ENCODE results near the gene COQ10B.
"Not testable (repeated sequence)": the region's sequence is repeated elsewhere in the genome, so short reads cannot be mapped to it uniquely, and the experiment has no call there.

The COQ10B gene

GRCh38 chr2:197452754-197453122 is 614 bp upstream of the COQ10B start:
- DNase-seq, result no peak

GRCh38 chr2:197453914-197454398 is 604 bp downstream of the COQ10B start:
- DNase-seq, result peak; percentile 84

GRCh38 chr2:197454923-197455322 is 1.6 kb downstream of the COQ10B start:
- DNase-seq, result no peak

GRCh38 chr2:197455428-197455827 is 2.1 kb downstream of the COQ10B start:
- no peak for DNase-seq

GRCh38 chr2:197460649-197461048 is 7.3 kb downstream of the COQ10B start:
- peak; percentile 34 for DNase-seq

- DNase-seq, result no peak
Observed at GRCh38 chr2:197461057-197461456, 7.7 kb downstream of the COQ10B start.

- DNase-seq, result no peak
Observed at GRCh38 chr2:197464175-197464574, 10.8 kb downstream of the COQ10B start.

GRCh38 chr2:197472166-197472565 is 18.8 kb downstream of the COQ10B start:
- no peak for DNase-seq

- no peak for DNase-seq
Observed at GRCh38 chr2:197477797-197478196, 24.4 kb downstream of the COQ10B start.

GRCh38 chr2:197480165-197481036 is 27.0 kb downstream of the COQ10B start:
- no peak for DNase-seq

GRCh38 chr2:197484248-197484647 is 30.9 kb downstream of the COQ10B start:
- not testable (repeated sequence) for DNase-seq

- peak; percentile 11 for DNase-seq
Observed at GRCh38 chr2:197486175-197486574, 32.8 kb downstream of the COQ10B start.

- no peak for DNase-seq
Observed at GRCh38 chr2:197487385-197487784, 34.0 kb downstream of the COQ10B start.

GRCh38 chr2:197495433-197496134 is 42.2 kb downstream of the COQ10B start:
- DNase-seq, result no peak

- DNase-seq, result no peak
Observed at GRCh38 chr2:197496695-197497094, 43.3 kb downstream of the COQ10B start.

- DNase-seq, result no peak
Observed at GRCh38 chr2:197497326-197497725, 44.0 kb downstream of the COQ10B start.

GRCh38 chr2:197498235-197498936 is 45.0 kb downstream of the COQ10B start:
- no peak for DNase-seq

GRCh38 chr2:197498937-197499593 is 45.7 kb downstream of the COQ10B start:
- DNase-seq, result peak; percentile 68

GRCh38 chr2:197499594-197500502 is 46.5 kb downstream of the COQ10B start, which contains the start of the genes HSPD1 and HSPE1:
TSS of gene HSPD1 (minus strand) at chr2:197499840. CDS start at chr2:197498848, 992 bp downstream.
TSS of gene HSPE1 (plus strand) at chr2:197500379. CDS start at chr2:197500437, 58 bp downstream.
- peak; percentile 99 for DNase-seq

- peak; percentile 43 for DNase-seq
Observed at GRCh38 chr2:197500503-197501131, 47.3 kb downstream of the COQ10B start.

GRCh38 chr2:197502201-197502600 is 48.8 kb downstream of the COQ10B start:
- no peak for DNase-seq
